OCI-LY7 (cell line): ENCODE measurements around the gene INS. TPM values are rescaled to one million over a fixed set of nuclear protein-coding genes. Genes with fewer than 3 reads are reported as not detected.
A peak's percentile ranks its signal among the peaks of the same experiment; 100 is the strongest.

ENCODE experiments used
- BruUV-seq: library from RNA; stranded (reverse); fragments of 400-500 nt; replicated peaks from 2 replicates; lab custom pipeline; 2021; lab: Mats Ljungman, UMichigan
- CTCF ChIA-PET: fragments of 300-600 bp; sonication (Branson Sonifier 250); formaldehyde crosslinking; loops from one replicate; lab custom pipeline; 2022; ENCODE audit warnings: antibody characterized with exemption; ENCODE audit not compliant: unreplicated experiment; lab: Charles Lee
- POLR2A ChIA-PET: fragments of 300-600 bp; sonication (Branson Sonifier 250); formaldehyde crosslinking; loops from one replicate; lab custom pipeline; 2022; ENCODE audit warnings: antibody characterized with exemption; lab: Charles Lee
- DNase-seq: peaks from one replicate; pipeline ENCODE4 v3.0.0-alpha.2; 2015; ENCODE audit warnings: low spot score
- H2AFZ ChIP-seq: fragments of 200-600 bp; sonication (generic), shearing (Covaris generic); 2 replicates; pipeline ENCODE4 v1.6.1; 2014; ENCODE audit warnings: mild to moderate bottlenecking, antibody characterized with exemption, low read length, moderate library complexity
- H3K27ac ChIP-seq: fragments of 200-600 bp; sonication (generic); 2 replicates; pipeline ENCODE4 v1.5.1; 2014; ENCODE audit warnings: mixed run types, low read depth, mild to moderate bottlenecking, moderate library complexity, low read length, inconsistent platforms; ENCODE audit not compliant: poor library complexity, severe bottlenecking
- H3K36me3 ChIP-seq: fragments of 200-600 bp; sonication (generic); 2 replicates; pipeline ENCODE4 v1.6.1; 2014; ENCODE audit warnings: mild to moderate bottlenecking, antibody characterized with exemption, low read length, moderate library complexity, mixed read lengths; ENCODE audit not compliant: insufficient read depth
- H3K4me1 ChIP-seq: fragments of 200-600 bp; sonication (generic); 2 replicates; pipeline ENCODE4 v1.5.1; 2014; ENCODE audit warnings: mild to moderate bottlenecking, low read length; ENCODE audit not compliant: insufficient read depth, poor library complexity, severe bottlenecking
- H3K4me2 ChIP-seq: fragments of 200-600 bp; sonication (generic); 2 replicates; pipeline ENCODE4 v1.6.1; 2014; ENCODE audit warnings: mild to moderate bottlenecking, low read length
- H3K4me3 ChIP-seq: fragments of 200-600 bp; sonication (generic); 2 replicates; pipeline ENCODE4 v1.5.1; 2014; ENCODE audit warnings: mild to moderate bottlenecking, low read depth, low read length; ENCODE audit not compliant: poor library complexity, severe bottlenecking
- H3K79me2 ChIP-seq: fragments of 200-600 bp; sonication (generic); 2 replicates; pipeline ENCODE4 v1.6.1; 2016; ENCODE audit warnings: low read depth, mild to moderate bottlenecking, low read length, moderate library complexity, mixed read lengths; ENCODE audit not compliant: insufficient read depth
- H3K9me2 ChIP-seq: fragments of 200-600 bp; sonication (generic); 2 replicates; pipeline ENCODE4 v1.6.1; 2016; ENCODE audit warnings: mild to moderate bottlenecking, low read length, mixed read lengths; ENCODE audit not compliant: insufficient read depth
- H3K9me3 ChIP-seq: fragments of 200-600 bp; sonication (generic); 2 replicates; pipeline ENCODE4 v1.6.1; 2014; ENCODE audit warnings: mild to moderate bottlenecking, mixed run types, low read length, mixed read lengths
- H4K20me1 ChIP-seq: fragments of 200-600 bp; sonication (generic); 2 replicates; pipeline ENCODE4 v1.6.1; 2014; ENCODE audit warnings: mild to moderate bottlenecking, antibody characterized with exemption, low read length, moderate library complexity, mixed read lengths; ENCODE audit not compliant: insufficient read depth
- EZH2phosphoT487 ChIP-seq: fragments of 200-600 bp; sonication (generic); IDR thresholded peaks from 2 replicates; pipeline ENCODE4 v1.6.1; 2018; ENCODE audit warnings: low read depth, borderline replicate concordance, mild to moderate bottlenecking, mixed run types, antibody characterized with exemption, low read length, moderate library complexity, mixed read lengths
- intact Hi-C: fragments of 100-400 bp; cut with micrococcal nuclease; formaldehyde crosslinking; loops from one replicate; pipeline ENCODE4 v1.10.0; 2022; ENCODE audit not compliant: unreplicated experiment
- total RNA-seq, 2 experiments: library from RNA; depleted of rRNA in 1 of 2; stranded (reverse); fragments of >200 nt in 1 of 2; shearing (Covaris generic) in 1 of 2; gene quantifications; 2 replicates each; pipeline ENCODE4 v1.2.3, GENCODE V29; 2014 to 2022
- TF ChIP-seq, protein P1 (sequence below): fragments of 200-600 bp; sonication (generic); conservative IDR thresholded peaks from 2 replicates; pipeline ENCODE4 v1.5.1; 2014; ENCODE audit warnings: mild to moderate bottlenecking, antibody characterized with exemption, low read length, moderate library complexity, mixed read lengths

INS gene
- total RNA-seq, 2 experiments from 2014 or later, result not detected

DNA sequence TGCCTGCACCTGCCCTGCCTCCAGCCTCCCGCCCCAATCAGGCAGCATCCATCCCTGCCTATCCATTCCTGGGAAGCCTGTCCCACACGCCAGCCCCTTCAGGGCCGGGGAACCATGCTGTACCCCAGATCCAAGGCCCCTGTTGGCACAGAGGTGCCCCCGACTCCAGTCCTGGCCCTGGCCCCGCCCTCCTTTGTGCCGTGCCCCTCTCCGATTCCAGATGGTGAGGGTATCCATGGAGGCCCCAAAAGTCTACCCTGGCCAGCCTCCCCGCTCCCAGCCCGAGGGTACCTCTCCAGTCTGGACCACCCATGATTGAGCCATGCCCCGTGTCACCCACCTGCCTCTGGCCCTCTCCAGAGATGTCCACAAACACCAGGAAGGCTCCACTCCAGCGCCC lies 13.4 kb upstream of the INS start:
- CTCF ChIA-PET, result no interaction called here
- H3K4me3 ChIP-seq, result no peak overlapping the region
- no peaks in the 10 kb centered on the region for H3K9me3 ChIP-seq
- H4K20me1 ChIP-seq, result no peaks in the 10 kb centered on the region
- BruUV-seq, result no TSS peak
- intact Hi-C loops, result loop anchor here (5.0 kb wide), 1 partner anchor 467 kb away; no protein-coding TSS in a partner anchor
- POLR2A ChIA-PET, result no interaction called here
- H3K27ac ChIP-seq, result no peak overlapping the region
- TF ChIP-seq EZH2phosphoT487, result no peak
- TF ChIP-seq, protein P1, sequence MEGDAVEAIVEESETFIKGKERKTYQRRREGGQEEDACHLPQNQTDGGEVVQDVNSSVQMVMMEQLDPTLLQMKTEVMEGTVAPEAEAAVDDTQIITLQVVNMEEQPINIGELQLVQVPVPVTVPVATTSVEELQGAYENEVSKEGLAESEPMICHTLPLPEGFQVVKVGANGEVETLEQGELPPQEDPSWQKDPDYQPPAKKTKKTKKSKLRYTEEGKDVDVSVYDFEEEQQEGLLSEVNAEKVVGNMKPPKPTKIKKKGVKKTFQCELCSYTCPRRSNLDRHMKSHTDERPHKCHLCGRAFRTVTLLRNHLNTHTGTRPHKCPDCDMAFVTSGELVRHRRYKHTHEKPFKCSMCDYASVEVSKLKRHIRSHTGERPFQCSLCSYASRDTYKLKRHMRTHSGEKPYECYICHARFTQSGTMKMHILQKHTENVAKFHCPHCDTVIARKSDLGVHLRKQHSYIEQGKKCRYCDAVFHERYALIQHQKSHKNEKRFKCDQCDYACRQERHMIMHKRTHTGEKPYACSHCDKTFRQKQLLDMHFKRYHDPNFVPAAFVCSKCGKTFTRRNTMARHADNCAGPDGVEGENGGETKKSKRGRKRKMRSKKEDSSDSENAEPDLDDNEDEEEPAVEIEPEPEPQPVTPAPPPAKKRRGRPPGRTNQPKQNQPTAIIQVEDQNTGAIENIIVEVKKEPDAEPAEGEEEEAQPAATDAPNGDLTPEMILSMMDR, result no peak
- no peaks in the 10 kb centered on the region for H3K79me2 ChIP-seq
- H3K36me3 ChIP-seq, result no peaks in the 10 kb centered on the region
- H3K4me1 ChIP-seq, result no peaks in the 10 kb centered on the region
- DNase-seq, result no peak
- no peak overlapping the region for H3K4me2 ChIP-seq
- H3K9me2 ChIP-seq, result no peaks in the 10 kb centered on the region
- no peak overlapping the region for H2AFZ ChIP-seq

DNA sequence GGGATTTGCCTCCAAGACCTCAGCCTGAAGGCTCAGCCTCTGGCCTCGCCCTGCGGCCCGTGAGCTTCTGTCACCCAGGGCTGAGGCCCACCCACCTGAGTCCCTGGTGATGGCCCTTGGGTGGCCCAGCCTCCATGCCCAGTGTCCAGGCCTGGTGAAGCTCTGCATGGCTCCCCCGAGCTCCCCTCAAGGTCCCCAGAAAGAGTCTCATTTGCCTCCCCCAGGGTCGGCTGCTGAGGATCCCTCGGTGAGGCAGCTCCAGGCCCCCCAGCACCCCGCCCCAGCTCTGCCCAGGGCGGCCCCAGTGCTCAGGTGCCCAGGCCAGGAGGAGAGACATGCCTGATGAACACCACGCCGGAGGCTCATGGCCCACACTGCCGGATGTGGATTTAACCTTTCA lies 12.8 kb upstream of the INS start:
- intact Hi-C loops, result loop anchor here (5.0 kb wide), 1 partner anchor 466 kb away; no protein-coding TSS in a partner anchor
- H3K36me3 ChIP-seq, result no peaks in the 10 kb centered on the region
- no peaks in the 10 kb centered on the region for H4K20me1 ChIP-seq
- no peaks in the 10 kb centered on the region for H3K4me1 ChIP-seq
- DNase-seq, result no peak
- no peak overlapping the region for H3K4me2 ChIP-seq
- CTCF ChIA-PET, result no interaction called here
- POLR2A ChIA-PET, result no interaction called here
- no peaks in the 10 kb centered on the region for H3K79me2 ChIP-seq
- no peak overlapping the region for H3K4me3 ChIP-seq
- no peaks in the 10 kb centered on the region for H3K9me2 ChIP-seq
- no TSS peak for BruUV-seq
- no peaks in the 10 kb centered on the region for H3K9me3 ChIP-seq
- H3K27ac ChIP-seq, result no peak overlapping the region
- no peak overlapping the region for H2AFZ ChIP-seq
- TF ChIP-seq, protein P1, result no peak
- no peak for TF ChIP-seq EZH2phosphoT487

DNA sequence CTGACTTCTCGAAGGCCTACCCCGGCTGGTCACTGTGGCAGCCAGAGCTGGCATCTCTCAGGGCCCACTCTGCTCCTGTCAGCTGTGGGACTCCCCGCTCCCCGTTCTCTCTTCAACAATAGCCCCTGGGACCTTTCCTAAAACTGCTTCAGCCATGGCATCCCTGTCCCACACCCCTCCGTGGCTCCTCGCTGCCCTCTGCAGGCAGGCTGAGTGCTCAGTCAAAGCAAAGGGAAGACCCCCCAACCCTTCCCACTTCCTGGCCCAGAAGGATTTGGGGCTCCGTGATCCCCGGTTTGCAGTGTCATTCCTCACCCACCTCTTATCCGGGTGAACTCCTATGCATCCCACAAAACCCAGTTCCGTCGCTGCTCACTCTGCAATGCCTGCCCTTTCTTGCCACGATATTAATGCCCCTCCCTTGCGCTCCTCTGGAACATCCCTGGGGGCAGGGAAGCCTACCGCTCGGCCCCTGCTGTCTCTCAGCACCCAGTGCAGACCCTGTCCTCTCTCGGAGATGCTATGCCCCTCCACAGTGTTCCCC lies 12.2 kb upstream of the INS start:
- H3K9me3 ChIP-seq, result no peaks in the 10 kb centered on the region
- H3K4me3 ChIP-seq, result no peak overlapping the region
- no peaks in the 10 kb centered on the region for H4K20me1 ChIP-seq
- intact Hi-C loops, result loop anchor here (5.0 kb wide), 1 partner anchor 466 kb away; no protein-coding TSS in a partner anchor
- no TSS peak for BruUV-seq
- ChIA-PET CTCF (no interaction called here), POLR2A (no interaction called here)
- H3K36me3 ChIP-seq, result no peaks in the 10 kb centered on the region
- no peaks in the 10 kb centered on the region for H3K9me2 ChIP-seq
- no peaks in the 10 kb centered on the region for H3K4me1 ChIP-seq
- H3K79me2 ChIP-seq, result no peaks in the 10 kb centered on the region
- no peak overlapping the region for H2AFZ ChIP-seq
- H3K4me2 ChIP-seq, result no peak overlapping the region
- TF ChIP-seq, protein P1, result peak; percentile 70
- TF ChIP-seq EZH2phosphoT487, result no peak
- peak; percentile 10 for DNase-seq
- H3K27ac ChIP-seq, result no peak overlapping the region
